Activated naive CD8-positive, alpha-beta T cell treated with anti-CD3 and anti-CD28 coated beads, Interleukin-2, amount 10 ng/mL, durations not matched to agents 7 days and 5 days (primary cell): Measurements from ENCODE around the gene NR3C2. TPM values are rescaled to one million over a fixed set of nuclear protein-coding genes. Genes with fewer than 3 reads are reported as not detected.

Experiments
- ATAC-seq: fragments of 150-1000 bp; cut with Tn5 transposase; one replicate; pipeline ENCODE4 v1.10.0; 2021; ENCODE audit warnings: low read depth, moderate library complexity
- POLR2A ChIA-PET: fragments of 350-600 bp; sonication (Branson Sonifier 250); formaldehyde crosslinking; loops from one replicate; lab custom pipeline; 2021; ENCODE audit warnings: antibody characterized with exemption; lab: Charles Lee
- DNase-seq: peaks from one replicate; pipeline ENCODE4 v3.0.0; 2021
- H3K27ac Mint-ChIP-seq: one replicate; pipeline ENCODE4 v1.8.0; 2022; ENCODE audit warnings: mild to moderate bottlenecking, mixed read lengths
- H3K27me3 Mint-ChIP-seq: one replicate; pipeline ENCODE4 v1.8.0; 2022; ENCODE audit warnings: mild to moderate bottlenecking, moderate library complexity, mixed read lengths
- H3K36me3 Mint-ChIP-seq: one replicate; pipeline ENCODE4 v1.8.0; 2021; ENCODE audit warnings: mild to moderate bottlenecking, mixed read lengths
- H3K4me1 Mint-ChIP-seq: one replicate; pipeline ENCODE4 v1.8.0; 2021; ENCODE audit warnings: mixed read lengths
- H3K4me3 Mint-ChIP-seq: one replicate; pipeline ENCODE4 v1.8.0; 2022; ENCODE audit warnings: mild to moderate bottlenecking, moderate library complexity, mixed read lengths
- H3K9me3 Mint-ChIP-seq: one replicate; pipeline ENCODE4 v1.8.0; 2021; ENCODE audit warnings: mixed read lengths
- total RNA-seq, 2 experiments: library from RNA; stranded (reverse); gene quantifications; one replicate each; pipeline ENCODE4 v1.2.3, GENCODE V29; 2021

The NR3C2 gene
- total RNA-seq: 10 to 100 TPM; 19.5 to 24.4 TPM

DNA sequence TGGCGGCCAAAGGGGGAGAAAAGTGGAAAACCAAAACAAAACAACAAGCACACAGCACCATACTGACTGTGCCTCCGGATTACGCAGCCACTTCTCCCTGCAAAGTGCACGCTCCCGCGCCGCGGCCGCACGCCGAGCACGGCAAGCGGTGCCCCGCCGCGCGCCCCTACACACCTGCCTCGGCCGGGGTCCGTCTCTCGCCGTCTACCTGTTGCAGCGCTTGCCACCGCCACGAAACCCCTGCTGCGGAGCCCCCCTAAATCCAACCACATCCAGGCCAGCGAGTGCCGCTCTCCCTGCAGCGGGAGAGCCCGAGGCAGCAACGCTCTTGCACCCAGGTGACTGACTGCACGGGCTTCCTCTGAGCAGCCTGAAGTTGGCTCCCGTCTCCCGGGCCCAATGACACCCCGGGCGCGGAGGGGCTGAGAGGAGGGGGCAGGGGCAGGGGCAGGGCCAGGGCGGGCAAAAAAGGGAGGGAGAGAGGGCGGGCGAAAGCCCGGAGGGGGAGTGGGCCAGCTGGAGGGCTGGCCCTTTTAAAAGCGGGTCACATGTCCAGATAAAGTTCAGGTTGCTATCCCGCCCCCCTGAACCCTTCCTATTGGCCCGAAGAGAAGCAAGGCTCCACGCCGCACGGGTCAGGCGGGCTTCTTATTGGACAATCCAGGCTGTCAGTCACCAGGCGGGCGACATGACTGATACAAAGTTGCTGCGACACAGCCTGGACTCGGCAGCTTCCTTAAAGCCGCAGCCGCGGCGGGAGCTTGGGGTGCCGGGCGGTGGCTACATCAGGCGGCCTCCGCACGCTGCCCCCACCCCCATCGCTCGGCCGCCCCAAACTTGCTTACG lies at the start of gene NR3C2:
NR3C2 (minus strand) TSS at position 429 of the 846 bp plus-strand sequence.
- peak; percentile 89 for ATAC-seq
- POLR2A ChIA-PET: interaction anchor here (0.6 to 4.5 kb wide), 13 partner anchors 66 to 825 kb away, joined by 3 to 47 read pairs (median 5); partner anchors contain the start of genes ARHGAP10, PRMT9 and TMEM184C
- peaks cover 13% of the 10 kb centered on the region for H3K4me1 Mint-ChIP-seq

DNA sequence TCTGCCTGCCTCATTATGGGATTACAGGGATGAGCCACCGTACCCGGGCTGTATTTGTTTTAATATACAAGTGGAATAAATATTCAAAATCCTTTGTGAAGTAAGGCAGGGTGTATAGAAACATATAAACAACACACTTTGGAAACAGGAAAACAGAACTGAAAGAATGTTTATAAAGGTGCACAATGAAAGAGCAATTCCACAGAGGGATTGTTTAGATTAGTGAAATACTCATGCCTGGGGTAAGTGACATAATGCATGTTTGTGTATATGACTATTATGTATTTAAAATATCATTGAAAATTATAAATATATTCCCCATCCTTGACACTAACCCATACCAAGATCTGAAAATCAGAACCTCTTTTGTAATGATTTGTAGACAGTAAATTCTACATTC lies 45.0 kb upstream of the NR3C2 start:
- Mint-ChIP-seq H3K27me3 (no peaks in the 10 kb centered on the region), H3K27ac (no peak overlapping the region), H3K36me3 (no peaks in the 10 kb centered on the region), H3K9me3 (peaks cover 7% of the 10 kb centered on the region), H3K4me3 (no peak overlapping the region), H3K4me1 (no peaks in the 10 kb centered on the region)
- no peak for ATAC-seq
- POLR2A ChIA-PET: no interaction called here
- DNase-seq: no peak

More for the DNA sequence above, at the start of gene NR3C2:
- H3K27ac Mint-ChIP-seq: peak within 1 kb of the TSS; percentile 92
- H3K36me3 Mint-ChIP-seq: no peaks in the 10 kb centered on the region
- peak; percentile 90 for DNase-seq
- no peaks in the 10 kb centered on the region for H3K9me3 Mint-ChIP-seq
- H3K27me3 Mint-ChIP-seq: peaks cover 5% of the 10 kb centered on the region
- peak within 1 kb of the TSS; percentile 99 for H3K4me3 Mint-ChIP-seq

DNA sequence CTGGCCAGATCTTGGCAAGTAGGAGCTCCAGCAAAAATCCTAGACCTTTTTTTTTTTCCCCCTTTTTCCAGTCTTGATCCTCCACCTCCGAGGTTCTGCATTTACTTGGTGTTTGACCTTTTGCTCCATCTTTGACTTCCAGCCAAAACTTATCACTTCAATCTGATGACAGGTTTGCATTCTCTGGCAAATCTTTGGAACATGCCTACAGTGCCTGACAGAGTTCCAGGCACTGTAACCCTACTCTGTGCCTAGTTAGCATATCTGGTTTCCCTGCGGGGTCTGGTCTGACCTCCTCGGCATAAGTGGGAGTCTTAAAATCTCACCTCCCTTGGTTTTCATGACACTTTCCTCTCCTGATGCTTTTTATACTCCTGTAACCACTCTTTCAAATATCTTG lies 39.4 kb upstream of the NR3C2 start:
- Mint-ChIP-seq H3K27me3 (peaks cover 3% of the 10 kb centered on the region), H3K4me1 (no peaks in the 10 kb centered on the region), H3K9me3 (peaks cover 9% of the 10 kb centered on the region), H3K27ac (no peak overlapping the region), H3K36me3 (no peaks in the 10 kb centered on the region), H3K4me3 (no peak overlapping the region)
- DNase-seq (no peak), ATAC-seq (no peak)
- POLR2A ChIA-PET: no interaction called here

DNA sequence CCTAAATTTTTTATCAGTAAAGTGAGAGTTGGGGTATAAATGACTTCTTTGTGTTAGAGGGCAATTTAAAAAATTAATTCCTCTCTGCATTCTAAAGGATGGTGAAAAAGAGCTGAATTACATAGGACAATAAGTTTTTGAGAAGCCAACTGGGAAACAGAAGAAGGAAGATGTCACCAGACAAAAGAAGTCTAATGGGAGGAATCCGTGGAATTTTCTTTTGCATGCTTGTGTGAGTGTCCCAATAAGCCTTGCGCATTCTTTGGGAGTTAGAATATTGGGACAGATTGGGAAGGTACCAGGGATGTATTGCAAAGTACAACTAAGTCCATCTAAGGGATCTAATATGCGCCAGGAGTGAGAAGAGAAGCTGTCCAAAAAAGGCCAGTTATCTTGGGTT lies 35.1 kb upstream of the NR3C2 start:
- H3K4me3 Mint-ChIP-seq: no peak overlapping the region
- POLR2A ChIA-PET: no interaction called here

GRCh38 chr4:148469938-148470337 lies 27.7 kb upstream of the NR3C2 start:
- peaks cover 1% of the 10 kb centered on the region for H3K9me3 Mint-ChIP-seq
- H3K27ac Mint-ChIP-seq: no peak overlapping the region
- ATAC-seq (no peak), DNase-seq (no peak)
- POLR2A ChIA-PET: no interaction called here
- peaks cover 1% of the 10 kb centered on the region for H3K36me3 Mint-ChIP-seq
- H3K4me3 Mint-ChIP-seq: no peak overlapping the region
- no peaks in the 10 kb centered on the region for H3K4me1 Mint-ChIP-seq
- H3K27me3 Mint-ChIP-seq: peaks cover 5% of the 10 kb centered on the region

More for the DNA sequence above, 35.1 kb upstream of the NR3C2 start:
- no peak for DNase-seq
- Mint-ChIP-seq H3K9me3 (peaks cover 5% of the 10 kb centered on the region), H3K4me1 (no peaks in the 10 kb centered on the region), H3K36me3 (no peaks in the 10 kb centered on the region), H3K27ac (no peak overlapping the region), H3K27me3 (peaks cover 7% of the 10 kb centered on the region)
- no peak for ATAC-seq

DNA sequence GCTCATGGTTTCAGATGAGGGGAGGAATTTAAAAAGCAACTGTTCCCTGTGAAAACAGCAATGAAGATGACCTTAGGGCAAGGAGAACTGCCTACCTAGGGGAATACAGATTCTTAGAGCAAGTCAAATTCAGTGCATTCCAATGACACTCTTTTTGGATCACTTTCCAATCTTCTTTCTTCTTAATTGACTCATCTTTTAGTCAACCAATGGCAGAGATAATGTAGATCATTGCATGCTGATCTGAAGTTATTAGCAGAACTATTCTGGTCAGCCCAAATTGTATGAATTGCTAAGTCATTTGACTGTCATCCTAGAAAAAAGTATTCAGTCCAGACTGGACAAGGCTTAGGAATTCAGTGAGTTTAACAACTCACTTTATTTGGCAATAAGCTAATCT lies 12.6 kb upstream of the NR3C2 start:
- POLR2A ChIA-PET: no interaction called here
- peaks cover 1% of the 10 kb centered on the region for H3K27me3 Mint-ChIP-seq
- no peak overlapping the region for H3K27ac Mint-ChIP-seq
- ATAC-seq (no peak), DNase-seq (no peak)
- no peak overlapping the region for H3K4me3 Mint-ChIP-seq
- H3K4me1 Mint-ChIP-seq: peaks cover 3% of the 10 kb centered on the region
- no peaks in the 10 kb centered on the region for H3K9me3 Mint-ChIP-seq
- no peaks in the 10 kb centered on the region for H3K36me3 Mint-ChIP-seq

DNA sequence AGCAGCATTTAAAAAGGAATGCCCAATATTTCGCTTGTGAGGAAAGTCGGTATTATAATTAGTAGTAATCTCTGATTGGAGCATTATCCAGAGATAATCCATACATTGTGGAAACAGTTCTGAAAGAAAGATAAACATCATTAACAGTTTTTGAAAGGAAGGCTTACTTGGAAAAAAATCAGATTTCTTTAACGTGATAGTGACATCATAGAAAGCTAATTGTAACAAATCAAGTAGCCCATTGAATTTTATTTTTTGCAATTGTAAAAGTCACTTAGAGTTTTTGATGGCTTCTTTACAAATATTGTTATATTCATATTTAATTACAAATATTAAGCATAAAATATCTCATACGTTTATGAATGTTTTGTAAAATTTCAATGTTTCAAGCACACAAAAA lies 11.6 kb upstream of the NR3C2 start:
- no peak overlapping the region for H3K27ac Mint-ChIP-seq
- H3K36me3 Mint-ChIP-seq: no peaks in the 10 kb centered on the region
- no peak overlapping the region for H3K4me3 Mint-ChIP-seq
- no peaks in the 10 kb centered on the region for H3K4me1 Mint-ChIP-seq
- H3K9me3 Mint-ChIP-seq: no peaks in the 10 kb centered on the region
- peaks cover 2% of the 10 kb centered on the region for H3K27me3 Mint-ChIP-seq
- ATAC-seq: no peak
- POLR2A ChIA-PET: no interaction called here
- no peak for DNase-seq

DNA sequence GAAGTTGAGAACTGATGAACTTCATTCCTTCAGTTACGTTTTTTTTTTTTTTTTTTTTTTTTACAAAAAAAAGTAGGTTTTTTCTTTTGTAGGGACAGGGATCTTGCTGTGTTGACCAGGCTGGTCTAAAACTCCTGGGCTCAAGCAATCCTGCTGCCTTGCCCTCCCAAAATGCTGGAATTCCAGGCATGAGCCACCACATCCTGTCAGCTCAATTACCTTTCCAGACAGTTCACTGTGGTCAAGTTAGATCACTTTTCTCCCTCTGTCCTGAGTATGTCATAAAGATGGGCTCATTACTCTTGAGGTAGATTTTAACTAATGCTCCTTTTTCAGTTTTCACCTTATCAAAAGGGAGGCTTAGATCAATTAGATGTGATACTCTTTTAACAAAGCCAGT lies 10.8 kb upstream of the NR3C2 start:
- Mint-ChIP-seq H3K36me3 (no peaks in the 10 kb centered on the region), H3K27ac (no peak overlapping the region), H3K4me1 (no peaks in the 10 kb centered on the region), H3K9me3 (no peaks in the 10 kb centered on the region), H3K4me3 (no peak overlapping the region), H3K27me3 (peaks cover 2% of the 10 kb centered on the region)
- ATAC-seq (no peak), DNase-seq (no peak)
- POLR2A ChIA-PET: no interaction called here

- Mint-ChIP-seq H3K27ac (no peak overlapping the region), H3K9me3 (no peaks in the 10 kb centered on the region), H3K4me1 (peaks cover 12% of the 10 kb centered on the region), H3K4me3 (no peak overlapping the region), H3K27me3 (peaks cover 7% of the 10 kb centered on the region), H3K36me3 (no peaks in the 10 kb centered on the region)
- POLR2A ChIA-PET: no interaction called here
- ATAC-seq: no peak
- no peak for DNase-seq
These were observed 7.7 kb upstream of the NR3C2 start for GRCh38 chr4:148449921-148450320.

GRCh38 chr4:148448141-148448540 lies 5.9 kb upstream of the NR3C2 start:
- H3K27ac Mint-ChIP-seq: no peak overlapping the region
- H3K4me1 Mint-ChIP-seq: peaks cover 12% of the 10 kb centered on the region
- POLR2A ChIA-PET: no interaction called here
- no peaks in the 10 kb centered on the region for H3K36me3 Mint-ChIP-seq
- no peak overlapping the region for H3K4me3 Mint-ChIP-seq
- no peak for ATAC-seq
- H3K27me3 Mint-ChIP-seq: peaks cover 7% of the 10 kb centered on the region
- no peak for DNase-seq
- no peaks in the 10 kb centered on the region for H3K9me3 Mint-ChIP-seq

DNA sequence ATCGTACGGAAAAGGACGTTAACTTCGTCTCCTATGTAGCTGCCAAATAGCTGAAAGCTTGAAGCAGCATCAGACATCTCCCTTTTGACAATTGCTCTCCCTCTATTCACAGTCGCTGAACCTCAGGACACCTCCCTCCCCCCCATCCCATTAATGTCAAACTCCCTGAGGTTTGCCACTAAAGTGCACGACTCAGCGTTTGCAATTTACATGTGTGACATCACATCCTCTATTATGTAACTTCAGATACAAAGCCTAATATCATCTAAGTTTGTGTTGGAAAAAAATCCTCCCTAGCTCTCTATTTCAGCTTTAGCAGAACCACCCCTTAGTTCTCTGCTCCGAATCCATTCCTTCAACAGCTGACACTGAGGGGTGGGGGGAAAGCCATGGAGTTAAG lies 5.5 kb upstream of the NR3C2 start:
- POLR2A ChIA-PET: no interaction called here
- Mint-ChIP-seq H3K27ac (no peak overlapping the region), H3K36me3 (no peaks in the 10 kb centered on the region), H3K4me3 (no peak overlapping the region), H3K9me3 (no peaks in the 10 kb centered on the region), H3K4me1 (peaks cover 12% of the 10 kb centered on the region), H3K27me3 (peaks cover 7% of the 10 kb centered on the region)
- no peak for DNase-seq
- ATAC-seq: no peak

DNA sequence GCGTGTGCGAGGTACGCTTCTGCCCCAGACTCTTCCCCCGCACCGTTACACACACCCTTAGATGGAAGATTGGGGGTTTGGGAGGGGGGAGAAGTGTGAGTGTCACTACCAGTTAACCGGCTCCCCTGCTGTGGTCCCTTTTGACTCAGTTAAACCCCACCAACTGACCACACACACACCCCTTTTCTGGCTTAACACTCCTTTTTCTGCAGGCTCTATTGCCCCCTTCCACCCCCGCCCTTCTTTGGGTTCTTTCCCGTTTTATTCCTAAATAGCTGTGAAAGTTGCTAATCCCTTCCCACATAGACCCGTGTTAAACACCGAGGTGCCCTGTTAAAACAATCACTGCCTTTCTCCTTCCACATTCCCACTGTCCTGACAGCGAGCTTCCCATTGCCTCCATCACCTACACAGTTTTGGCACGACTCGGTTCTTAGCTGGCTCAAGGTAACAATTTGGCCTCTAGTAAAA lies 3.7 kb upstream of the NR3C2 start:
- H3K4me1 Mint-ChIP-seq: peaks cover 17% of the 10 kb centered on the region
- no peak for ATAC-seq
- H3K27ac Mint-ChIP-seq: peak overlapping the region; percentile 84
- no peak for DNase-seq
- peak overlapping the region; percentile 85 for H3K4me3 Mint-ChIP-seq
- H3K36me3 Mint-ChIP-seq: no peaks in the 10 kb centered on the region
- POLR2A ChIA-PET: interaction anchor here (0.7 to 4.5 kb wide), 4 partner anchors 9 to 502 kb away, joined by 3 to 47 read pairs (median 3); no protein-coding TSS in a partner anchor
- H3K9me3 Mint-ChIP-seq: no peaks in the 10 kb centered on the region
- H3K27me3 Mint-ChIP-seq: peaks cover 7% of the 10 kb centered on the region

DNA sequence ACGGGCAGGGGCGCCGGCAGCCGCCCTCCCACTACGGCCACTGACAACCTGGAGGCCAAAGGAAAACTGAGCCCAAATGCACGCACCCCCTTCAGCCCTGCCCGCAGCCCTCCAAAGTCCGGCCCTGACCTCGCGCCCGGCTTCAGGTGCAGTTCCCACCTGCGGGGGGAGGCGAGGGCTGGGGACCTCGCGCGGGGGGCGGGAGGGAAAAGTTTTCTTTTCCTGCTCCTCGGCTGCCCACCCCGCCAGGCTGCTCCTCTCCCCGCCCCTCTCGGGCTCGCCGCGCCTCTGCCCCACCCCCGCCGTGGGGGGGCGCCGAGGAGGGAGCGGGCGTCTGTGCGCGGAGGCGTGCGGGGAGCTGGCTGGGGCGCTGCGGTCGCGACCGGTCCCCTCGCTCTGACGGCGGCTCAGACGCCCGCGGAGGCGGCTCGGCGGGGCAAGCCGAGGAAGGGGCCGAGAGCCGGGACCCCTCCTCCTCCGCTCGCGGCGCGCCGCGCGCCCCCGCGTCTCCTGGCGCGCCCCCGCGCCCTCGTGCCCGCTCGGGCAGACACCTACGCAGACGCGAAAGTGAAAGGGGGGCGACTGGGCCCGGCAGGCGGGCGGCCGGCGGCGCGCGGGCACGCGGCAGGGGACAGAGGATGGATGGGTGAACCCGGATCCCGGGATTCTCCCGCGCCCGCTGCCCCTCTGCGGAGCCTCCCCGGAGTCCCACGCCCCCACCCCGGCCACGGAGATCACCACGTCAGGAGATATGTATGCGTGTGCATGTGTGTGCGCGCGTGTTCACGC lies 3.1 kb upstream of the NR3C2 start:
- peak overlapping the region; percentile 84 for H3K27ac Mint-ChIP-seq
- ATAC-seq (peak; percentile 14), DNase-seq (peak; percentile 86)
- POLR2A ChIA-PET: interaction anchor here (1.0 to 4.5 kb wide), 2 partner anchors 392 to 502 kb away, joined by 3 to 47 read pairs; no protein-coding TSS in a partner anchor
- H3K4me1 Mint-ChIP-seq: peaks cover 19% of the 10 kb centered on the region
- H3K4me3 Mint-ChIP-seq: peak overlapping the region; percentile 85
- H3K36me3 Mint-ChIP-seq: no peaks in the 10 kb centered on the region
- no peaks in the 10 kb centered on the region for H3K9me3 Mint-ChIP-seq
- H3K27me3 Mint-ChIP-seq: peaks cover 7% of the 10 kb centered on the region
